HG03097 (cell line): ENCODE results near the gene THOC5.
"Not testable (repeated sequence)": the region's sequence is repeated elsewhere in the genome, so short reads cannot be mapped to it uniquely, and the experiment has no call there.

Experiments used
- ATAC-seq: cut with Tn5 transposase; IDR thresholded peaks from one replicate; pipeline ENCODE4 v1.9.1; 2021; ENCODE audit not compliant: unreplicated experiment, low FRiP score

Gene THOC5

GRCh38 chr22:29553351-29554224 is at the start of gene THOC5:
Gene THOC5, minus strand, starts transcription at chr22:29553757. Its CDS starts 4,610 bp downstream, at chr22:29549147.
- peak; percentile 94 for ATAC-seq

DNA sequence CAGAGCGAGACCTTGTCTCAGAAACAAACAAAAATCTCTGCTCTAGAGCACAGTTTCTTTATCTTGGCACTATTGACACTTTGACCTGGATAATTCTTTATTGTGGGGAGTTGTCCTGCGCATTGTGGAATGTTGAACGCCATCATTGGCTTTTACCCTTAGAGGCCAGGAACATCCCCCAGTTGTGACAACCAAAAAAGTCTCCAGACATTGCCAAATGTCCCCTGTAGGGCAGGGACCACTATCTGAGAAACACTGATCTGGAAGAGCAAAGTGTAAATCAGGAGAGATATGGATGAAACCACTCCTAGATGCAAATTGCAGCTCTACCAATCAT is 45.1 kb upstream of the THOC5 start:
- no peak for ATAC-seq

- ATAC-seq, result not testable (repeated sequence)
Measured at GRCh38 chr22:29597871-29598683, 44.5 kb upstream of the THOC5 start.

DNA sequence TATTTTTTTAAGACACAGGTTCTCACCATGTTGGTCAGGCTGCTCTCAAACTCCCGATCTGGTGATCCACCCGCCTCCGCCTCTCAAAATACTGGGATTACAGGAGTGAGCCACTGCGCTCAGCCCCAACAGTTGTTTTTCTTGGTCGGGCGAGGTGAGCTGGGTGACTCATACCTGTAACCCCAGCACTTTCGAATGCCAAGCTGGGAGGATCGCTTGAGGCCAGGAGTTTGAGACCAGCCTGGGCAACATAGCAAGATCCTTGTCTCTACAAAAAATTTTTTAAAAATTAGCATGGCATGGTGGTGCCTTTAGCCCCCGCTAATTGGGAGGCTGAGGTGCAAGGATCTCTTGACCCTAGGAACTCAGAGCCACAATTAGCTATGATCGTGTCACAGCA is 42.9 kb upstream of the THOC5 start:
- no peak for ATAC-seq

DNA sequence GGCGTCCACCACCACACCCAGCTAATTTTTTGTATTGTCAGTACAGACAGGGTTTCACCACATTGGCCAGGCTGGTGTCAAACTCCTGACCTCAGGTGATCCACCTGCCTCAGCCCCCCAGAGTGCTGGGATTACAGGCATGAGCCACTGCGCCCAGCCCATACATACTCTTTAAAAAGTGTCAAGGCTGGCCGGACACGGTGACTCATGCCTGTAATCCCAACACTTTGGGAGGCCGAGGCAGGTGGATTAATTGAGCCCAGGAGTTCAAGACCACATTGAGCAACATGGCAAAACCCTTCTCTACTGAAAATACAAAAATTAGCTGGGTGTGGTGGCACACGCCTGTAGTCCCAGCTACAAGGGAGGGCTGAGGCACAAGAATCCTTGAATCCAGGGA is 40.9 kb upstream of the THOC5 start:
- ATAC-seq, result not testable (repeated sequence)

- ATAC-seq, result no peak
Measured at GRCh38 chr22:29593923-29594322, 40.4 kb upstream of the THOC5 start.

- no peak for ATAC-seq
Measured at GRCh38 chr22:29587938-29588699, 34.6 kb upstream of the THOC5 start.

DNA sequence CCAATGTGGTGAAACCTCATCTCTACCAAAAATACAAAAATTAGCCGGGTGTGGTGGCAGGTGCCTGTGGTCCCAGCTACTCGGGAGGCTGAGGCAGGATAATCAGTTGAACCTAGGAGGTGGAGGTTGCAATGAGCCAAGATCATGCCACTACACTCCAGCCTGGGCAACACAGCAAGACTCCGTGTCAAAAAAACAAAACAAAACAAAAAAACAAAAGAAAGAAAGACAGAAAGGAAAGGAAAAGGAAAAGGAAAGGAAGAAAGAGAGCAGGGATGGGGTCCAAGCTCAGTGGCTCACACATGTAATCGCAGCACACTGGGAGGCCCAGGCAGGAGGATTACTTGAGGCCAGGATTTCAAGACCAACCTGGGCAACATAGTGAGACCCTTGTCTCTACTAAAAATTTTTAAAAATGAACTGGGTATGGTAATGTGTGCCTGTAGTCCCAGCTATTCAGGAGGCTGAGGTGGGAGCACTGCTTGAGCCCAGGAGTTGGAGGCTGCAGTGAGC is 32.7 kb upstream of the THOC5 start:
- ATAC-seq, result not testable (repeated sequence)

DNA sequence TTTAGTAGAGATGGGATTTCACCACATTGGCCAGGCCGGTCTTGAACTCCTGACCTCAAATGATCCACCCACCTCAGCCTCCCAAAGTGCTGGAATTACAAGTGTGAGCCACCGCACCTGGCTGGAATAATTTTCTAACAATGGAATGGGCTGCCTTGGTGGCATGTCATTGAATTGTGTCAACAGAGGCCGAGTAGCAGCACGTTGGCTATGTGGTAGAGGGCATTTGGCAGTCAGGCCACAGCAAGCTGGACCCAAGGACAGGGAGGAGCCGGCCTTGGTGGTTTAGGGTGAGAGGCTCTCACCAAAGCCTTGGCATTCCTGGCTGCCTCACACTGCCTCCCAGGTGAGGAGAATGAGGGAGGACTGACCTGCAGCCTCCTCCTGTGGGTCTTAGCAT is 31.4 kb upstream of the THOC5 start:
- ATAC-seq, result no peak

DNA sequence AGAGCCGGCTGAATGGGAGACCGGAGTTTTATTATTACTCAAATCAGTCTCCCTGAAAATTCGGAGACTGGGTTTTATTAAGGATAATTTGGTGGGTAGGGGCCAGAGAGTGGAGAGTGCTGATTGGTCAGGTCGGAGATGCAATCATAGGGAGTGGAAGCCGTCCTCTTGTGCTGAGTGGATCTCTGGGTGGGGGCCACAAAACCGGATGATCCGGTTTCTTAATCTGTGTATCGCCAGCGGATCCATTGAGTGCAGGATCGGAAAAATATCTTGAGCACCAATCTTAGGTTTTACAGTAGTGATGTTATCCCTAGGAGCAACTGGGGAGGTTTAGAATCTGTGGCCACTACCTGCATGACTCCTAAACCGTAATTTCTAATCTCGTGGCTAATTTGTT is 28.2 kb upstream of the THOC5 start:
- no peak for ATAC-seq

DNA sequence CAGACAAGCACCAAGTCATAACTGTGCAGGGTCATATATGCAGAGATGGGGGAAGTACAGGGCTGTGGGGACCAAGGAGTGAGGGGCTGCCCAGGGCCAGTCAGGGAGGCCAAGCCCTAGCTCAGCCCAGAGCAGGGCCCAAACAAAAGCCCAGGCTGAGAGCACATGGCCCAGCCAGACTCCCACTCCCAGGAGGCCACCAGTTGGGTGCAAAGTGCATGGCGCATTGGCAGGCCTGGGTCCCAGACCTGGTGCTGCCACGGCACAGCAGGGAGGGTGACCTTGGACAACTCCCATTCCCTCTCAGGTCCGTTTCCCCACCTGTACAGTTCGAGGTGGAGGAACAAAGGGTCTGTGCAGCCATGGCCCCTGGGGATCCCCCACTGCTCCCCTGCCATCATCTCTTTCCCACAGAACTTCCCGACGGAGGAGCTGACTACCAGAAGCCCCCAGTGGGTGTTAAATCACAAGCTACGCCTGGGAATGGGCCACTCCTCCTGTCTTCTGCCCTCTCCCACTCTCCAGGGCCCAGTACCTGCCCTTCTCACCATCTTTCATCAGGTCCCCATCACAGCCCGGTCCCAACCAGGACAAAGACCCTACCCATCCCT is 26.7 kb upstream of the THOC5 start:
- ATAC-seq, result no peak

- no peak for ATAC-seq
Measured at GRCh38 chr22:29578462-29579200, 25.1 kb upstream of the THOC5 start.

DNA sequence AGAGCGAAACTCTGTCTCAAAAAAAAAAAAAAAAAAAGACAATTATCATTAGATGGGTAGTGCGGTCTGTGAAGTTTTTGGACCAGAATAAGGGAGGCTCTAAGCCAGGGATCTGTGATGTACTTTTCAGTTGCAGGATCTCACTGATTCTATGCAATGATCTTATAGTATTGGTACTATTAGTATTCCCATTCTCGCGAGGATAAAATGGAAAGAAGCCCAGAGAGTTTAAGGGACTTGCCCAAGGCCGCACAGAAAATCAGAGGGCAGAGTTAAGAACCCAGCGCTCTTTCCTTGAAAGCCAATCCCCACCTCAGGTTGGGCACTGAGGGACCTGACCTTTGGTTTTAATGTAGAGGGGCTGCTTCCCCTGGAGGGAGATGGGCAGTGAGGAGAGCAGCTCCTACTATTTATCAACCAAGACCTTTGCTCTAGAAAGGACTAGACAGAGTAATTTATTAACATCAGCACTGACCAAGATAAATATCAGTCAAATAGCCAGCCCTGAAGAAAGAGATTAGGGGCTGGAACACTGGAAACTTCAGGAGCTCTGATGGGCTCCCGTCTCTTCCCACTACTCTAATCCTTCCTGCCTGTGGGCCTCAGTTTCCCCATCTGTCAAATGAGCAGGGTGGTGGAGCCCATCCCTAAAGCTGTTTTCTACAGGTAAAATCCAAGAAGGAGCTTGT is 21.3 kb upstream of the THOC5 start:
- ATAC-seq, result no peak

DNA sequence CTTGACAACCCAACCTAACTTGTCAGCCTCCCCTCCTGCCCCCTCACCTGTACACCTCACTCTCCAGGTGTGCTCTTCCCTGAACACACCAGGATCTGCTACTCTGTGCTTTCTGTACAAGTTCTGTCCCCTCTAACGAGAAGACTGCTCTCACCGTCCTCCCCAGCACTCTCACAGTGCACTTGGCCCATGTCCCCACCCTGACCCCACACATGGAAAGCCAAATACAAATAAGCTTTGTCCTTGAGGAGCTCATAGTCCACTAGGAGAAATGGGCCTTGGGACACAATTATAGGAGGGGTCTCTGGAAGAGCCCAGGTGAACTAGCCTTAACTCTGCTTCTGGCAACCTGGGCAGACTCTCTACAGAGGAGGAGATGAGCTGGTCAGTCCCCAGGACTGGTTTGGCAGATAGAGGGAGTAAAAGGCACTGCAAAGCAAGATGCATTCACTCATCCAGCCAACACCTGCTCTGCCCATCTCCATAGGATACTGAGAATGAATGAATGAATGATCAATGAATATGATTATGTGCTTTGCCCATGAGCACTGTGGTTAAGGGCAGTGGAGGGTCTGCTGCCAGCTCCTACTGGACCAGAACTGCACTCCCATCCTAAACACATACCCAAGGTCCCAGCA is 17.5 kb upstream of the THOC5 start:
- no peak for ATAC-seq

- no peak for ATAC-seq
Measured at GRCh38 chr22:29570456-29570855, 16.9 kb upstream of the THOC5 start.

DNA sequence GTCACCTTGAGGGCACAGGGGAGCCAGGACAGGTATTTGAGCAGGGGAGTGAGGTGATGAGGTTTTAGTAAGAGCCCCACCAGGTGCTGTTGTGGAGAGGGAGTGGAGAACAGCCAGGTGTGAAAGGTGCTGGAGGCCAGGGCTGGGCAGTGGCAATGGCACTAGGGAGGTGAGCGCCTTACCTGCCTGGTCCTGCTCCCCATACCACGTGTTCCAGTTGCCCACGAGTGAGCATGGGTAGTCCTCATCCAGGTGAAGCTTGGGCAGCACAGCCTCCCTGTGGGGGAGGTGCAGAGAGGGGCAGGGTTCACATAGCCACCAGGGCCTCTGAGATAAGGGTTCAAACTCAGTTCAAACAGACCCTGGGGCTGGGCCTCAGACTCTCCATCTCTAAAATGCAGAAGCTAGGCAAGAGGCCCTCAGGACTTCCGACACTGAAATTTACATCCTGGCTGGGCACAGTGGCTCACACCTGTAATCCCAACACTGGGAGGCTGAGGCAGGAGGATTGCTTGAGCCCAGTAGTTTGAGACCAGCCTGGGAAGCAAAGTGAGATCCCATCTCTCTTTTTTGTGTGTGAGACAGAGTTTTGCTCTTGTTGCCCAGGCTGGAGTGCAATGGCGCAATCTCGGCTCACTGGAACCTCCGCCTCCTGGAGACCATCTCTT is 15.6 kb upstream of the THOC5 start:
- ATAC-seq, result no peak

GRCh38 chr22:29567338-29567737 is 13.8 kb upstream of the THOC5 start:
- no peak for ATAC-seq

GRCh38 chr22:29566513-29566912 is 13.0 kb upstream of the THOC5 start:
- ATAC-seq, result not testable (repeated sequence)
